H1 (cell line): Measurements from ENCODE around the gene SLIT3. TPM values are rescaled to one million over a fixed set of nuclear protein-coding genes. Genes with fewer than 3 reads are reported as not detected.

Experiments
- CTCF ChIA-PET: fragments of 300-600 bp; sonication (Branson Sonifier 250); formaldehyde crosslinking; loops from one replicate; lab custom pipeline; 2021; ENCODE audit not compliant: partially characterized antibody; lab: Charles Lee
- POLR2A ChIA-PET: fragments of 300-600 bp; sonication (Branson Sonifier 250); formaldehyde crosslinking; loops from one replicate; lab custom pipeline; 2021; ENCODE audit warnings: inconsistent platforms; ENCODE audit not compliant: partially characterized antibody; lab: Charles Lee
- DNase-seq, 2 experiments: peaks; one replicate each; pipeline versions ENCODE4 v3.0.0 to v3.0.0-alpha.2; 2010 to 2022; ENCODE audit warnings: low spot score in 2 of 2, low read depth in 1 of 2, mixed read lengths in 1 of 2
- FAIRE-seq: peaks from 2 replicates; lab custom pipeline; 2011; peaks lifted over from hg19 to GRCh38; lab: Jason Lieb, UNC
- H2AFZ ChIP-seq: 2 replicates; pipeline ENCODE4 v1.8.1; 2012; ENCODE audit warnings: low read length, inconsistent platforms
- H2AK5ac ChIP-seq: 2 replicates; pipeline ENCODE4 v1.6.1; 2013; ENCODE audit warnings: low read depth, low read length
- H2BK120ac ChIP-seq: replicated peaks from 2 replicates; pipeline ENCODE3; 2013; ENCODE audit warnings: low read depth, low read length, inconsistent platforms
- H2BK12ac ChIP-seq: 2 replicates; pipeline ENCODE4 v1.6.1; 2013; ENCODE audit warnings: low read depth, low read length
- H2BK15ac ChIP-seq: 2 replicates; pipeline ENCODE4 v1.6.1; 2013; ENCODE audit warnings: low read length
- H2BK20ac ChIP-seq: 2 replicates; pipeline ENCODE4 v1.6.1; 2013; ENCODE audit warnings: low read length
- H2BK5ac ChIP-seq: 2 replicates; pipeline ENCODE4 v1.6.1; 2013; ENCODE audit warnings: low read depth, low read length
- H3K14ac ChIP-seq: 2 replicates; pipeline ENCODE4 v1.6.1; 2013; ENCODE audit warnings: inconsistent platforms; ENCODE audit not compliant: insufficient read length
- H3K18ac ChIP-seq: 2 replicates; pipeline ENCODE4 v1.6.1; 2013; ENCODE audit warnings: low read length; ENCODE audit errors: extremely low read depth
- H3K23ac ChIP-seq: 2 replicates; pipeline ENCODE4 v1.6.1; 2013; ENCODE audit warnings: inconsistent platforms; ENCODE audit not compliant: insufficient read length
- H3K23me2 ChIP-seq: 2 replicates; pipeline ENCODE4 v1.6.1; 2013; ENCODE audit warnings: low read depth, low read length
- H3K27ac ChIP-seq: 2 replicates; pipeline ENCODE4 v1.6.1; 2011; ENCODE audit warnings: low read depth, low read length, inconsistent platforms
- H3K27me3 ChIP-seq, 4 experiments: replicated peaks in 1 of 4; 1 replicate in 1 of 4; 2 replicates in 3 of 4; pipeline versions ENCODE4 v1.6.1 to v1.8.1; 2011 to 2013; ENCODE audit warnings: low read length in 3 of 4, mild to moderate bottlenecking in 3 of 4, inconsistent platforms in 2 of 4, mixed read lengths in 2 of 4, moderate library complexity in 1 of 4; ENCODE audit not compliant: control insufficient read depth in 3 of 4, insufficient read depth in 3 of 4; ENCODE audit errors: extremely low read depth in 1 of 4
- H3K36me3 ChIP-seq, 4 experiments: 2 replicates each; pipeline versions ENCODE4 v1.6.1 to v1.8.1; 2011 to 2013; ENCODE audit warnings: mild to moderate bottlenecking in 4 of 4, low read length in 3 of 4, moderate library complexity in 2 of 4, control low read depth in 1 of 4, inconsistent platforms in 1 of 4; ENCODE audit not compliant: insufficient read depth in 4 of 4, control insufficient read depth in 2 of 4
- H3K4ac ChIP-seq: replicated peaks from 2 replicates; pipeline ENCODE3; 2013; ENCODE audit warnings: low read length, low read depth, mixed read lengths, inconsistent platforms; ENCODE audit not compliant: insufficient read length
- H3K4me1 ChIP-seq, 4 experiments: replicated peaks in 1 of 4; 1 replicate in 1 of 4; 2 replicates in 3 of 4; pipeline versions ENCODE4 v1.6.1 to v1.8.1; 2011 to 2013; ENCODE audit warnings: low read length in 3 of 4, inconsistent platforms in 2 of 4, mixed read lengths in 1 of 4; ENCODE audit not compliant: insufficient read depth in 4 of 4, control insufficient read depth in 3 of 4
- H3K4me2 ChIP-seq, 2 experiments: 2 replicates each; pipeline versions ENCODE4 v1.6.1 to v1.8.1; 2011 to 2013; ENCODE audit warnings: low read depth in 2 of 2, low read length in 2 of 2, control low read depth in 1 of 2, inconsistent platforms in 1 of 2, mild to moderate bottlenecking in 1 of 2; ENCODE audit not compliant: insufficient read depth in 1 of 2
- H3K4me3 ChIP-seq, 4 experiments: fragments of 200-600, 300-600 bp in 1 of 4; sonication (generic), shearing (Covaris generic), sonication (Bioruptor Twin) in 1 of 4; 2 replicates each; pipeline versions ENCODE4 v1.5.1 to v1.8.1; 2011 to 2016; ENCODE audit warnings: low read length in 4 of 4, low read depth in 3 of 4, control low read depth in 2 of 4, inconsistent platforms in 2 of 4, mild to moderate bottlenecking in 2 of 4, mixed read lengths in 1 of 4, moderate library complexity in 1 of 4; ENCODE audit not compliant: insufficient read depth in 2 of 4; ENCODE audit errors: extremely low read depth in 1 of 4
- H3K56ac ChIP-seq: replicated peaks from 2 replicates; pipeline ENCODE3; 2013; ENCODE audit warnings: low read depth, mild to moderate bottlenecking, mixed read lengths, low read length, inconsistent platforms; ENCODE audit not compliant: insufficient read length
- H3K79me1 ChIP-seq: 2 replicates; pipeline ENCODE4 v1.6.1; 2013; ENCODE audit warnings: low read depth, low read length, control low read depth
- H3K79me2 ChIP-seq, 2 experiments: 2 replicates each; pipeline versions ENCODE4 v1.6.1 to v1.8.1; 2012 to 2013; ENCODE audit warnings: low read length in 2 of 2, mild to moderate bottlenecking in 2 of 2, inconsistent platforms in 1 of 2; ENCODE audit not compliant: insufficient read depth in 2 of 2, control insufficient read depth in 1 of 2
- H3K9ac ChIP-seq, 4 experiments: replicated peaks in 1 of 4; 1 replicate in 1 of 4; 2 replicates in 3 of 4; pipeline versions ENCODE4 v1.6.1 to v1.8.1; 2011 to 2013; ENCODE audit warnings: low read depth in 3 of 4, low read length in 3 of 4, control low read depth in 2 of 4, mild to moderate bottlenecking in 2 of 4, moderate library complexity in 2 of 4, inconsistent platforms in 1 of 4; ENCODE audit errors: extremely low read depth in 1 of 4
- H3K9me3 ChIP-seq, 2 experiments: 2 replicates each; pipeline versions ENCODE4 v1.6.1 to v1.8.1; 2012 to 2013; ENCODE audit warnings: mild to moderate bottlenecking in 2 of 2, moderate library complexity in 2 of 2, control low read depth in 1 of 2, inconsistent platforms in 1 of 2, low read depth in 1 of 2, low read length in 1 of 2, mixed read lengths in 1 of 2; ENCODE audit not compliant: insufficient read depth in 2 of 2
- H4K20me1 ChIP-seq, 2 experiments: replicated peaks in 1 of 2; 2 replicates each; pipeline versions ENCODE3 to v1.8.1; 2011 to 2013; ENCODE audit warnings: inconsistent platforms in 2 of 2, low read length in 2 of 2, mild to moderate bottlenecking in 1 of 2; ENCODE audit not compliant: insufficient read depth in 2 of 2, control insufficient read depth in 1 of 2
- H4K5ac ChIP-seq: 2 replicates; pipeline ENCODE4 v1.6.1; 2013; ENCODE audit warnings: low read length, low read depth, mixed read lengths, inconsistent platforms; ENCODE audit not compliant: insufficient read length
- H4K8ac ChIP-seq: 2 replicates; pipeline ENCODE4 v1.8.0; 2013; ENCODE audit warnings: mild to moderate bottlenecking, moderate library complexity, low read length, inconsistent platforms; ENCODE audit not compliant: insufficient read depth; ENCODE audit errors: extremely low read depth
- H4K91ac ChIP-seq: replicated peaks from 2 replicates; pipeline ENCODE3; 2013; ENCODE audit warnings: low read length, mixed read lengths, inconsistent platforms; ENCODE audit not compliant: insufficient read length
- CTBP2 ChIP-seq: IDR thresholded peaks from 2 replicates; pipeline ENCODE4 v1.7.0; 2011; ENCODE audit warnings: borderline replicate concordance, mild to moderate bottlenecking, moderate library complexity, mixed read lengths, low read length; ENCODE audit not compliant: insufficient read depth, insufficient read length
- CTCF ChIP-seq, 3 experiments: IDR thresholded peaks; 1 replicate in 2 of 3; 2 replicates in 1 of 3; pipeline versions ENCODE4 v1.5.1 to v1.6.1; 2011; ENCODE audit warnings: low read length in 3 of 3, mild to moderate bottlenecking in 3 of 3, inconsistent platforms in 2 of 3, low read depth in 1 of 3, moderate library complexity in 1 of 3; ENCODE audit not compliant: insufficient read depth in 1 of 3; ENCODE audit errors: control extremely low read depth in 1 of 3
- EZH2 ChIP-seq: fragments of 200-600 bp; sonication (generic); IDR thresholded peaks from 2 replicates; pipeline ENCODE4 v1.7.1; 2012; ENCODE audit warnings: low read depth, mild to moderate bottlenecking, moderate library complexity, low read length, inconsistent platforms; ENCODE audit not compliant: severe bottlenecking
- GTF2F1 ChIP-seq: IDR thresholded peaks from 2 replicates; pipeline ENCODE4 v1.6.1; 2012; ENCODE audit warnings: low read depth, low read length, improper control_type of control experiment, borderline replicate concordance
- PHF8 ChIP-seq: fragments of 200-600 bp; sonication (generic); conservative IDR thresholded peaks from 2 replicates; pipeline ENCODE4 v1.7.1; 2012; ENCODE audit warnings: low read depth, mild to moderate bottlenecking, inconsistent platforms, low read length, moderate library complexity
- RBBP5 ChIP-seq: IDR thresholded peaks from 2 replicates; pipeline ENCODE4 v1.7.1; 2012; ENCODE audit warnings: low read depth, mild to moderate bottlenecking, inconsistent platforms, low read length, moderate library complexity, borderline replicate concordance
- RXRA ChIP-seq: IDR thresholded peaks from 2 replicates; pipeline ENCODE4 v1.6.1; 2011; ENCODE audit warnings: low read depth, mild to moderate bottlenecking, low read length, moderate library complexity; ENCODE audit not compliant: insufficient read depth
- SIX5 ChIP-seq: IDR thresholded peaks from 2 replicates; pipeline ENCODE4 v1.6.1; 2011; ENCODE audit warnings: mild to moderate bottlenecking, low read depth, low read length
- SP2 ChIP-seq: IDR thresholded peaks from 2 replicates; pipeline ENCODE4 v1.6.1; 2012; ENCODE audit warnings: mild to moderate bottlenecking, low read length, inconsistent platforms
- SRF ChIP-seq: IDR thresholded peaks from 2 replicates; pipeline ENCODE4 v1.6.1; 2011; ENCODE audit warnings: mild to moderate bottlenecking, low read depth, low read length, moderate library complexity
- TCF12 ChIP-seq: IDR thresholded peaks from 2 replicates; pipeline ENCODE4 v1.6.1; 2011; ENCODE audit warnings: low read depth, mild to moderate bottlenecking, low read length
- polyA plus RNA-seq, 7 experiments: library from polyadenylated mRNA; depleted of rRNA in 3 of 7; stranded (reverse) in 5 of 7; unstranded in 2 of 7; fragments of >200 nt in 5 of 7; fragments of 200-250 nt in 2 of 7; gene quantifications; 1 replicate in 5 of 7; 2 replicates in 1 of 7; 4 replicates in 1 of 7; pipeline versions ENCODE4 v1.2.1 to v1.2.3, GENCODE V29; 2011 to 2013; ENCODE audit warnings: missing spikeins in 2 of 7, mixed read lengths in 2 of 7
- total RNA-seq: library from RNA; stranded (reverse); fragmentation: NEBNext Ultra II Directional; extraction: Animal tissue kit (Norgen Biotek cat#: 25700); gene quantifications from 2 replicates; pipeline ENCODE4 v1.2.1, GENCODE V29; 2021
- TF ChIP-seq, protein P1 (sequence below): IDR thresholded peaks from 2 replicates; pipeline ENCODE4 v1.6.1; 2011; ENCODE audit warnings: low read length, improper control_type of control experiment

Gene SLIT3
- total and polyA plus RNA-seq, 2 of the 8 experiments (the other 6 are each of a cell fraction or from before 2014, with no cell fraction given) = 1.1 to 1.2 TPM

DNA sequence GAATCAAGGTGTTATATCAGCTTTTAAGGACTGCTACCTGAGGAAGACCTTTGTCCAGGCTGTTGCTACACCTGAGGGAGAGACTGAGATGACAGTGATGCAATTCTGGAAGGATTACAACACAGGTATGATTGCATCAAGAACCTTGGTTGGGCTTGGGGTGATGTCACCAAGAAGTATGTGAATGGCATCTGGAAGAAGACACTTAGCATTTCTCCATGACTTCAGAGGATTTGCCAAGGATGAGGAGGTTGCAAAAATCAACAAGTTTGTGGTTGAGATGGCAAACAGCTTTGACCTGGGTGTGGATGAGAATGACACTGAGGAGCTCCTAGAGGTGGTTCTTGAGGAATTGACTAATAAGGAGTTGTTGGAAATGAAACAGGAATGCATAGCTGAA lies 653.9 kb downstream of the SLIT3 start:
- no peaks in the 10 kb centered on the region for H4K20me1 ChIP-seq
- H4K91ac ChIP-seq = no peak overlapping the region
- no peaks in the 10 kb centered on the region for H3K79me2 ChIP-seq
- H3K36me3 ChIP-seq = no peaks in the 10 kb centered on the region
- no peak overlapping the region for H2BK5ac ChIP-seq
- H2BK20ac ChIP-seq = no peak overlapping the region
- no peak overlapping the region for H4K5ac ChIP-seq
- H3K23ac ChIP-seq = no peak overlapping the region
- no peak overlapping the region for H2AK5ac ChIP-seq
- DNase-seq (no peak), FAIRE-seq (no peak)
- H2AFZ ChIP-seq = no peak overlapping the region
- CTCF ChIA-PET = no interaction called here
- no peak overlapping the region for H3K4me3 ChIP-seq
- no peak overlapping the region for H2BK15ac ChIP-seq
- H3K27ac ChIP-seq = no peak overlapping the region
- H3K23me2 ChIP-seq = no peaks in the 10 kb centered on the region
- no peak overlapping the region for H4K8ac ChIP-seq
- H3K14ac ChIP-seq = no peak overlapping the region
- no peak overlapping the region for H2BK120ac ChIP-seq
- no peak overlapping the region for H3K56ac ChIP-seq
- no peak overlapping the region for H3K4me2 ChIP-seq
- no peaks in the 10 kb centered on the region for H3K4me1 ChIP-seq
- no peak overlapping the region for H3K9ac ChIP-seq
- no peak overlapping the region for H2BK12ac ChIP-seq
- H3K9me3 ChIP-seq = peaks cover 0 to 10% of the 10 kb centered on the region in 2 experiments; a peak in 2 of 4 replicates
- H3K79me1 ChIP-seq = no peaks in the 10 kb centered on the region
- no peaks in the 10 kb centered on the region for H3K27me3 ChIP-seq
- POLR2A ChIA-PET = no interaction called here
- H3K4ac ChIP-seq = no peak overlapping the region
- H3K18ac ChIP-seq = no peak overlapping the region
- no peak for TF ChIP-seq SRF
- TF ChIP-seq CTBP2 = no peak
- TF ChIP-seq SP2 = no peak
- no peak for TF ChIP-seq EZH2
- TF ChIP-seq CTCF (IDR thresholded peaks at IDR 0.05; ENCODE audit: control extremely low read depth in 1 of 3, insufficient read depth in 1 of 3, low read depth in 1 of 3, low read length in 3 of 3) = no peak
- TF ChIP-seq RXRA = no peak
- TF ChIP-seq TCF12 = no peak
- TF ChIP-seq GTF2F1 = no peak
- TF ChIP-seq PHF8 = no peak
- TF ChIP-seq, protein P1, sequence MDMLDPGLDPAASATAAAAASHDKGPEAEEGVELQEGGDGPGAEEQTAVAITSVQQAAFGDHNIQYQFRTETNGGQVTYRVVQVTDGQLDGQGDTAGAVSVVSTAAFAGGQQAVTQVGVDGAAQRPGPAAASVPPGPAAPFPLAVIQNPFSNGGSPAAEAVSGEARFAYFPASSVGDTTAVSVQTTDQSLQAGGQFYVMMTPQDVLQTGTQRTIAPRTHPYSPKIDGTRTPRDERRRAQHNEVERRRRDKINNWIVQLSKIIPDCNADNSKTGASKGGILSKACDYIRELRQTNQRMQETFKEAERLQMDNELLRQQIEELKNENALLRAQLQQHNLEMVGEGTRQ = no peak
- TF ChIP-seq RBBP5 = no peak
- TF ChIP-seq SIX5 = no peak
